Nephron (organoid): ENCODE results near the gene ERGIC1.

ENCODE experiments used
- H3K27ac Mint-ChIP-seq, 3 experiments: 2 replicates each; pipeline ENCODE4 v1.8.0; 2020; ENCODE audit warnings: mixed read lengths in 3 of 3, mild to moderate bottlenecking in 2 of 3, moderate library complexity in 1 of 3
- H3K27me3 Mint-ChIP-seq: 2 replicates; pipeline ENCODE4 v1.8.0; 2021; ENCODE audit warnings: low read depth, mild to moderate bottlenecking, moderate library complexity, mixed read lengths
- H3K36me3 Mint-ChIP-seq: 2 replicates; pipeline ENCODE4 v1.8.0; 2020; ENCODE audit warnings: low read depth, mixed read lengths
- H3K4me1 Mint-ChIP-seq: 2 replicates; pipeline ENCODE4 v1.8.0; 2020; ENCODE audit warnings: mixed read lengths
- H3K4me3 Mint-ChIP-seq, 3 experiments: 2 replicates each; pipeline ENCODE4 v1.8.0; 2020; ENCODE audit warnings: mild to moderate bottlenecking in 3 of 3, mixed read lengths in 3 of 3, moderate library complexity in 2 of 3
- H3K9me3 Mint-ChIP-seq: 2 replicates; pipeline ENCODE4 v1.8.0; 2020; ENCODE audit warnings: mixed read lengths
- CTCF ChIP-seq, 3 experiments: fragments of 200-600 bp; sonication (generic); IDR thresholded peaks; one replicate each; pipeline ENCODE4 v1.5.0; 2021; ENCODE audit warnings: antibody characterized with exemption in 3 of 3; ENCODE audit not compliant: unreplicated experiment in 3 of 3

ERGIC1 gene

GRCh38 chr5:172815631-172816030 lies 18.4 kb upstream of the ERGIC1 start:
- no peak for TF ChIP-seq CTCF (IDR thresholded peaks at IDR 0.05; ENCODE audit: unreplicated experiment in 3 of 3)
- H3K36me3 Mint-ChIP-seq: no peaks in the 10 kb centered on the region
- H3K9me3 Mint-ChIP-seq: no peaks in the 10 kb centered on the region
- H3K4me3 Mint-ChIP-seq: no peak overlapping the region
- H3K4me1 Mint-ChIP-seq: peaks cover 18% of the 10 kb centered on the region
- no peak overlapping the region for H3K27ac Mint-ChIP-seq
- peaks cover 10% of the 10 kb centered on the region for H3K27me3 Mint-ChIP-seq

DNA sequence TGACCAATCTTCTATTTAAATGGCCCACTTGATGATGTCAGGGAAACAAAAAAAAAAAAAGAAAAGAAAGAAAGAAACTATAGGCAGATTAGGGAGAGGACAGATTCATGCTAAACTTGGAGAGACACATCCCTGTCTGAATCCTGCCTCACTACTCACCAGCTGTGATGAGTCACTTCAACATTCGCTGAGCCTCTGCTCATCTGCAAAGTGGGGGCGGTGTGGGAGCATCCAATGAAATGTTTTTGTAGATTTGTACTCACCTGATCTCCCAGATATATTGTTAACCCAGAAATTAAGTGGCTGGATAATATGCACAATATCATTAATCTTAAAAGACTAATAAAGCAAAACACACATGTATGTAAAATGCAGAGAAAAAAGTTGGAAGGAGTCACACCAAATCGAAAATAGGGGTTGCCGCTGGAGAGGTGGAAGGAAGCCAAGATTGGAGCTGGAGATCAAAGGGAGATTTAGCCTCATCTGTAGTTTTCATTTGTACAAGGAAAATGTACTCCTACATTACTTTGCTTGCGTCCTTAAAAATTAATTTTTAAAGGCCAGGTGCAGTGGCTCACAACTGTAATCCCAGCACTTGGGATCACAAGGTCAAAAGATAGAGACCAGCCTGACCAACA lies 17.0 kb upstream of the ERGIC1 start:
- no peaks in the 10 kb centered on the region for H3K36me3 Mint-ChIP-seq
- H3K9me3 Mint-ChIP-seq: no peaks in the 10 kb centered on the region
- H3K4me3 Mint-ChIP-seq: peak overlapping the region in 1 of 3 experiments; percentile 38
- peak overlapping the region; percentile 1 to 42 (median 23) for H3K27ac Mint-ChIP-seq
- H3K4me1 Mint-ChIP-seq: peaks cover 18% of the 10 kb centered on the region
- TF ChIP-seq CTCF (IDR thresholded peaks at IDR 0.05; ENCODE audit: unreplicated experiment in 3 of 3): no peak
- H3K27me3 Mint-ChIP-seq: peaks cover 15% of the 10 kb centered on the region

DNA sequence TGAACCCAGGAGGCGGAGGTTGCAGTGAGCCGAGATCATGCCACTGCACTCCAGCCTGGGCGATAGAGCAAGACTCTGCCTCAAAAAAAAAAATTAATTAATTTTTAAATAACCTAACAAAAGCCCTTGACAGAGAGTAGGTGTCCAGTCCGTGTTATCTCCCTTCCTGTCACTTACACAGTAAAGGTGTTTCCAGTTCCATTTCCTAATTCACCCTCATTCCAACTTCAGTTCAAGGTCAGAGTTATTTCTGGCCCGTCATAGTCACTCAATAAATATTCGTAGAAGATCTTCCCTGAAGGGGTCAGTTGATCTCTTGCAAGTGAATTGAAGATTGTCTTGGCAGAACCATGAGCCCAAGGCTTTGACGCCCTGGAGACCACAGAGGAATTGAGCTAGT lies 16.4 kb upstream of the ERGIC1 start:
- Mint-ChIP-seq H3K4me3 (no peak overlapping the region), H3K36me3 (no peaks in the 10 kb centered on the region), H3K4me1 (peaks cover 18% of the 10 kb centered on the region), H3K27ac (no peak overlapping the region), H3K9me3 (no peaks in the 10 kb centered on the region), H3K27me3 (peaks cover 15% of the 10 kb centered on the region)
- TF ChIP-seq CTCF (IDR thresholded peaks at IDR 0.05; ENCODE audit: unreplicated experiment in 3 of 3): no peak

DNA sequence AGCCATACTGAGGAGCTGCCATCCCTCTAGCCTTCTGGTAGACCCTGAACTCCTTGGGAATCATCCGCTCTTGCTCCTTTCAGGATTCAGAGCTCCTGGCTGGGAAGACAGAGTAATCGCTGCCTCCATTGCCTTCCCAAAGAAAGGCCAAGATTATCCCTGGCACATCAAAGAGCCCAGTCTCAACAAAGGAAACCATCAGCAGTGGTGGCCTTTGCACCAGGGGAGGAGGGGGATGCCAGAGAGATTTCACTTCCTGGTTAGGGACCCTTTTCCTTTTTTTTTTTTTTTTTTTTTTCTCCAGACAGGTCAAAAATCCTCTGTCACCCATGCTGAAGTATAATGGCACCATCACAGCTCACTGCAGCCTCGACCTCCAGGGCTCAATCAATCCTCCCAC lies 16.0 kb upstream of the ERGIC1 start:
- Mint-ChIP-seq H3K27ac (no peak overlapping the region), H3K4me3 (no peak overlapping the region), H3K9me3 (no peaks in the 10 kb centered on the region), H3K4me1 (peaks cover 18% of the 10 kb centered on the region), H3K27me3 (peaks cover 13% of the 10 kb centered on the region), H3K36me3 (no peaks in the 10 kb centered on the region)
- no peak for TF ChIP-seq CTCF (IDR thresholded peaks at IDR 0.05; ENCODE audit: unreplicated experiment in 3 of 3)

DNA sequence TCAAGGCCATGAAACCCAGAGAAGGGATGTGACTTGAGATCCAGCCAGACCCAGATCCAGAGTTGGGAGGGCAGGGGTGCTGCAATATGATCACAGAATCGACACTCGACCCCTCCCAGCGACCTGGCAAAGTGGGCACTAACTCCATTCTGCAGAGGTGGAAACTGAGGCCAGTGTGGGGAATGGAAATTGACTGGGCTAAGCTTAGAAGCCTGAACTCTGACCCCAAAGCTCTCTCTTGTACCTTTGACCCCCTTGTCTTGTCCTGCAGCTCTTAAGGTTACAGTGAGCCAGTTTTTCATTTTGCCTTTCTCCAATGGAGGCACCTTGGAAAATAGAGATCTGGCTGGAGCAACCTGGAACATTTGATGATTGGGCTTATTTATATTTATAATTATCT lies 14.5 kb upstream of the ERGIC1 start:
- TF ChIP-seq CTCF (IDR thresholded peaks at IDR 0.05; ENCODE audit: unreplicated experiment in 3 of 3): no peak
- H3K27me3 Mint-ChIP-seq: peaks cover 12% of the 10 kb centered on the region

DNA sequence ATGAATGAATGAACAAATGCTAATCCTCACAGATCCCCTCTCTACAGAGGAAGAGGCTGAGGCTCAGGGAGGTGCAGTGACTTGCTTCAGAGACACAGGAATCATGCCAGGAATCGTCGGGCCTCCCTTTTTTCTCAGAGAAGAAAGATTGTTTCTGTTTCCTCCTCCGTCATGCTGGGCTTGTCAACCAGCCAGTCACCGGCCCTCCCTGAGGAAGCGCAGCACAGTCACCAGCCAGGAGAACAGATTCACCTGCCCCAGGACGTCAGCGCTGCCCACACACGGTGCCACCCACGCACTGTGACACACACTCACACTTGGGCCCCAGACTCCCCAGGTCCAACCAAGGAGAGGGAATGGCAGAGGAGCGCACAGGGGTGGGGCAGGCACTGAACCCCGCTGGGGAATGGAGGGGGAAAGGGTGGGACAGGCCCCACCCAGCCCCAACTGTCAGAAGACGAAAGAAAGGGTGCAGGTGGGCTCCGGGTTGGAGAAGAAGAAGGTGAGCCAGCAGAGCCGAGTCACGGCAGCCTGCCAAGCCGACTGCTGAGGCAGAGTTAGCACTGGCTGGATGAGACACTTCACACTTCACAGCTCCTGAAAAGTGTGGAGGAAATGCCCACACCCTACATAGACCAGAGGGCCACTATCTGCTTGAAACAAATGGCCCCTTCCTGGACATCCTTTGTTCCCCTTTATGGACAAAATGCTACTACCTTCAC lies 13.8 kb upstream of the ERGIC1 start:
- no peak for TF ChIP-seq CTCF (IDR thresholded peaks at IDR 0.05; ENCODE audit: unreplicated experiment in 3 of 3)
- Mint-ChIP-seq H3K9me3 (peaks cover 4% of the 10 kb centered on the region), H3K27me3 (peaks cover 6% of the 10 kb centered on the region), H3K27ac (peak overlapping the region in 1 of 3 experiments; percentile 54), H3K4me3 (no peak overlapping the region), H3K36me3 (no peaks in the 10 kb centered on the region), H3K4me1 (peaks cover 18% of the 10 kb centered on the region)

More for the DNA sequence above, 14.5 kb upstream of the ERGIC1 start:
- Mint-ChIP-seq H3K4me1 (peaks cover 18% of the 10 kb centered on the region), H3K36me3 (no peaks in the 10 kb centered on the region), H3K27ac (no peak overlapping the region), H3K4me3 (no peak overlapping the region), H3K9me3 (peaks cover under 1% of the 10 kb centered on the region)
